Endothelial cell of umbilical vein (primary cell): Measurements from ENCODE around the gene COL6A2. TPM values are rescaled to one million over a fixed set of nuclear protein-coding genes. Genes with fewer than 3 reads are reported as not detected.

Experiments used
- BruUV-seq: library from RNA; stranded (reverse); fragments of 400-500 nt; replicated peaks from 2 replicates; lab custom pipeline; 2021; lab: Mats Ljungman, UMichigan
- CTCF ChIA-PET: fragments of 300-600, 350-600 bp; sonication (Branson Sonifier 250); formaldehyde crosslinking; loops from one replicate; lab custom pipeline; 2021; ENCODE audit warnings: antibody characterized with exemption, inconsistent platforms; lab: Charles Lee
- POLR2A ChIA-PET: fragments of 300-600, 350-600 bp; sonication (Branson Sonifier 250); formaldehyde crosslinking; loops from one replicate; lab custom pipeline; 2021; ENCODE audit warnings: antibody characterized with exemption, inconsistent platforms; lab: Charles Lee
- DNase-seq: peaks from one replicate; pipeline ENCODE4 v3.0.0-alpha.2; 2011; ENCODE audit warnings: low read depth, low spot score
- FAIRE-seq: peaks from 2 replicates; lab custom pipeline; 2011; peaks lifted over from hg19 to GRCh38; lab: Jason Lieb, UNC
- H2AFZ ChIP-seq: 2 replicates; pipeline ENCODE4 v1.6.0; 2012; ENCODE audit warnings: low read depth, low read length, control low read depth, inconsistent platforms
- H3K27ac ChIP-seq: 2 replicates; pipeline ENCODE4 v1.5.1; 2011; ENCODE audit warnings: low read depth, mild to moderate bottlenecking, control low read depth, low read length, moderate library complexity; ENCODE audit not compliant: insufficient read depth
- H3K27me3 ChIP-seq, 2 experiments: 2 replicates each; pipeline versions ENCODE4 v1.6.0 to v1.6.1; 2011; ENCODE audit warnings: low read length in 2 of 2, mixed read lengths in 1 of 2; ENCODE audit not compliant: control insufficient read depth in 2 of 2, insufficient read depth in 2 of 2
- H3K36me3 ChIP-seq, 2 experiments: 2 replicates in 1 of 2; 3 replicates in 1 of 2; pipeline ENCODE4 v1.5.1; 2011; ENCODE audit warnings: low read length in 2 of 2, mild to moderate bottlenecking in 1 of 2, moderate library complexity in 1 of 2; ENCODE audit not compliant: control insufficient read depth in 2 of 2, insufficient read depth in 2 of 2; ENCODE audit errors: extremely low read depth in 1 of 2
- H3K4me1 ChIP-seq: 3 replicates; pipeline ENCODE4 v1.5.1; 2011; ENCODE audit warnings: mild to moderate bottlenecking, low read length; ENCODE audit not compliant: control insufficient read depth, insufficient read depth; ENCODE audit errors: extremely low read depth
- H3K4me2 ChIP-seq: 2 replicates; pipeline ENCODE4 v1.6.1; 2011; ENCODE audit warnings: low read length, control low read depth, mixed read lengths; ENCODE audit not compliant: insufficient read depth
- H3K4me3 ChIP-seq, 3 experiments: fragments of 200-600 bp in 1 of 3; sonication (generic), shearing (Covaris generic) in 1 of 3; replicated peaks in 1 of 3; 2 replicates each; pipeline ENCODE4 v1.5.1; 2011 to 2016; ENCODE audit warnings: control low read depth in 3 of 3, low read length in 3 of 3, mild to moderate bottlenecking in 2 of 3, inconsistent platforms in 1 of 3, low read depth in 1 of 3, moderate library complexity in 1 of 3; ENCODE audit not compliant: insufficient read depth in 1 of 3
- H3K79me2 ChIP-seq: 2 replicates; pipeline ENCODE4 v1.6.0; 2012; ENCODE audit warnings: low read length, inconsistent platforms; ENCODE audit not compliant: control insufficient read depth, insufficient read depth
- H3K9ac ChIP-seq: replicated peaks from 2 replicates; pipeline ENCODE3; 2011; ENCODE audit warnings: low read length, control low read depth; ENCODE audit not compliant: insufficient read depth; ENCODE audit errors: extremely low read depth
- H3K9me1 ChIP-seq: replicated peaks from 3 replicates; pipeline ENCODE4 v1.6.0; 2011; ENCODE audit warnings: mild to moderate bottlenecking, low read length; ENCODE audit not compliant: control insufficient read depth, insufficient read depth; ENCODE audit errors: extremely low read depth
- H3K9me3 ChIP-seq: replicated peaks from 2 replicates; pipeline ENCODE4 v1.5.1; 2012; ENCODE audit warnings: low read length, inconsistent platforms; ENCODE audit not compliant: control insufficient read depth, insufficient read depth
- H4K20me1 ChIP-seq: replicated peaks from 2 replicates; pipeline ENCODE3; 2011; ENCODE audit warnings: mild to moderate bottlenecking, low read length; ENCODE audit not compliant: control insufficient read depth, insufficient read depth; ENCODE audit errors: extremely low read depth
- CTCF ChIP-seq, 2 donors: IDR thresholded peaks; 1 replicate in 1 of 2; 2 replicates in 1 of 2; pipeline ENCODE4 v1.5.1; 2011; ENCODE audit warnings: low read length in 2 of 2, mild to moderate bottlenecking in 2 of 2, moderate library complexity in 2 of 2, control low read depth in 1 of 2, inconsistent platforms in 1 of 2, low read depth in 1 of 2; ENCODE audit not compliant: insufficient read depth in 1 of 2; ENCODE audit errors: extremely low read depth in 1 of 2
- EZH2 ChIP-seq: IDR thresholded peaks from 2 replicates; pipeline ENCODE4 v1.6.1; 2012; ENCODE audit warnings: borderline replicate concordance, low read depth, mild to moderate bottlenecking, moderate library complexity, low read length, inconsistent platforms; ENCODE audit not compliant: severe bottlenecking
- FOS ChIP-seq: IDR thresholded peaks from 2 replicates; pipeline ENCODE4 v1.6.1; 2011; ENCODE audit warnings: mild to moderate bottlenecking, low read length, moderate library complexity, borderline replicate concordance; ENCODE audit not compliant: insufficient read depth
- GATA2 ChIP-seq: IDR thresholded peaks from 2 replicates; pipeline ENCODE4 v1.7.0; 2011; ENCODE audit warnings: low read depth, mild to moderate bottlenecking, moderate library complexity, mixed read lengths, low read length; ENCODE audit not compliant: insufficient read length, insufficient read depth
- POLR2A ChIP-seq: IDR thresholded peaks from 2 replicates; pipeline ENCODE4 v1.6.1; 2012; ENCODE audit warnings: low read depth, mild to moderate bottlenecking, control low read depth, low read length
- POLR2AphosphoS5 ChIP-seq: IDR thresholded peaks from 2 replicates; pipeline ENCODE4 v1.6.1; 2012; ENCODE audit warnings: low read depth, mild to moderate bottlenecking, control low read depth, low read length, moderate library complexity; ENCODE audit not compliant: insufficient read depth
- dilution Hi-C: fragments of 300-500 bp; cut with MboI; formaldehyde crosslinking; loops from one replicate; pipeline ENCODE4 v1.15.0; 2019; ENCODE audit warnings: low sequenced_read_pairs; ENCODE audit not compliant: extremely low pct_ligation_motif_present
- intact Hi-C: fragments of 100-400 bp; cut with micrococcal nuclease; formaldehyde crosslinking; loops from one replicate; pipeline ENCODE4 v1.10.0; 2022
- polyA plus RNA-seq, 4 experiments: library from polyadenylated mRNA; depleted of rRNA in 3 of 4; stranded (reverse) in 3 of 4; unstranded in 1 of 4; fragments of >200 nt; gene quantifications; 2 replicates each; pipeline versions ENCODE4 v1.2.1 to v1.2.3, GENCODE V29; 2011 to 2012; ENCODE audit warnings: missing spikeins in 1 of 4
- total RNA-seq: library from RNA; stranded (reverse); gene quantifications from 2 replicates; pipeline ENCODE4 v1.2.3, GENCODE V29; 2021

Gene COL6A2
- total and polyA plus RNA-seq, 2 donors (not counting 3 experiments of a cell fraction or from before 2014, with no cell fraction given) = 3.4 to 6.1 TPM

- no peak for DNase-seq
- Histone ChIP-seq H3K9ac (no peak overlapping the region), H3K36me3 (no peaks in the 10 kb centered on the region), H3K27ac (no peak overlapping the region), H3K9me1 (no peaks in the 10 kb centered on the region), H2AFZ (no peak overlapping the region), H3K27me3 (peaks cover 2 to 11% of the 10 kb centered on the region in 2 experiments), H4K20me1 (no peaks in the 10 kb centered on the region), H3K4me3 (no peak overlapping the region), H3K4me2 (no peak overlapping the region), H3K4me1 (no peaks in the 10 kb centered on the region), H3K79me2 (no peaks in the 10 kb centered on the region), H3K9me3 (no peaks in the 10 kb centered on the region)
- no TSS peak for BruUV-seq
- intact Hi-C loops = no loop called here
- TF ChIP-seq POLR2A = no peak
- no peak for TF ChIP-seq CTCF (IDR thresholded peaks at IDR 0.05; ENCODE audit: extremely low read depth in 1 of 2, insufficient read depth in 1 of 2, low read depth in 1 of 2, low read length in 2 of 2)
- TF ChIP-seq GATA2 = no peak
- TF ChIP-seq FOS = no peak
- no peak for TF ChIP-seq EZH2
- no peak for TF ChIP-seq POLR2AphosphoS5
- ChIA-PET CTCF (no interaction called here), POLR2A (no interaction called here)
- dilution Hi-C loops = no loop called here
- FAIRE-seq = no peak
These were observed 73.7 kb downstream of the COL6A2 start for GRCh38 chr21:46171585-46171984.
